ENCODE data around the gene FUBP3.

FUBP3 gene

DNA sequence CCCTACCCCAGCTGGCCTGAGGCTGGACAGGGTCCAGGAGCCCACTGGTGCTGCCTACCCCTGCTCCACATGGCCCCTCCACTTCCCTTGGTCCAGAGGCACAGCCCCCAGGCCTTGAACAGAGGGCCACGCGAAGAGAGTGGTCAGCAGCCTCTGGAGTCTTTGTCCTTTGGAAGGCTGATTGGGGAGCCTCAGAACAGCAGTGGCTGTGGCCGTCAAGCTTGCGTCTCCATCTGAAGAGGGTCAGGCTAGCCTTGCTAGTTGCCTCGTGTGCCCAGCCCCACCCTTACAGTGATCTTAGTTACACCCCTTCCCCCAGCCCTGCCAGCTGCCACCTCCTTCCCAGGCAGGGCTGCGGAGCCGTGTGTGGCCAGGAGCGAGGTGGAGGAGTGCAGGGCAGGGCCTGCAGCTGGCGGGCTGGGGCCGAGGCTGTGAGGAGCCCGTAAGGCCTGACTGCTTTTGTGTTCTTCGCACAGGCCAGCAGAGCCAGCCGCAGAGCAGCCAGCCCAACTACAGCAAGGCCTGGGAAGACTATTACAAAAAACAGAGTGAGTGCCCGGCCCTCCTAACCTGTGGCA is 54.9 kb downstream of the FUBP3 start:
- DNase-seq (ENCODE audit: low read depth): no peak

DNA sequence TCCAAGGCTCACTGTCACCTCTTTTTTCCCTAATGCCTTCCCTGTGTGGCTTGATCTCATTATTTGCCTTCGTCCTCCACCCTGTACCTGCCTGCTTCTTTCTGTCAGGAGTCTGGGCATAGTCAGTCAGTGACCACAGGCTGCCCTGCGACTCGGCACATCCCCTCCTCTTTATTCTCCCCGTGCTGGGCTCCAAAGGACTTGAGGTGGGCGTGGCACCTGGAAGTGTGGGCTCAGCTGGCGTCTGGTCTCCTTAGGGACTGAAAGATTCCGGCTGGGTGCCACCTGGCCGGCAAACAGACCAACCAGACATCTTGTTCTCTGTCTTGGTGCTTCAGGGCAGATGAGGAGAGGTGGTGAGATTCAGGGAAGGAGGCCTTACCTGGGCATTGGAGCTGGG is 55.4 kb downstream of the FUBP3 start:
- no peak for DNase-seq (ENCODE audit: low read depth)

DNA sequence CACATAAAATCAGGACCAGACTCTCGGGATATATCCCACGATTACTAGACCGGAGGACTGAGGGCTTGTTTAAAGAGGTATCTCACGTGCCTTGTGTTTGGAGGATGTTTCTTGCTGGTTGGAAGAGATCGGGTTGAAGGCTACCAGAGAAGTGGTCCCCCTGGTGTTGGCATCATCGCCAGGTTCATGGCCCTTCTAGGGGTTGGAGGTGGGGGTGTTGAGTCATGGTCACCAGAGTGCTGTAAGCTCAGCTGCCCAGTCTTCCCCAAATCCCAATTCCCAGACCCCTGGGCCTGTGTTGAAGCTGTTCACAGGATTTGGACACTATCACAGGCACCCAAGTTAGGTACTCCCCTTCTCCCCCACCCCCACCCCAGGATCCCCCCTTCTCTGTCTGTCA is 55.9 kb downstream of the FUBP3 start:
- no peak for DNase-seq (ENCODE audit: low read depth)

DNA sequence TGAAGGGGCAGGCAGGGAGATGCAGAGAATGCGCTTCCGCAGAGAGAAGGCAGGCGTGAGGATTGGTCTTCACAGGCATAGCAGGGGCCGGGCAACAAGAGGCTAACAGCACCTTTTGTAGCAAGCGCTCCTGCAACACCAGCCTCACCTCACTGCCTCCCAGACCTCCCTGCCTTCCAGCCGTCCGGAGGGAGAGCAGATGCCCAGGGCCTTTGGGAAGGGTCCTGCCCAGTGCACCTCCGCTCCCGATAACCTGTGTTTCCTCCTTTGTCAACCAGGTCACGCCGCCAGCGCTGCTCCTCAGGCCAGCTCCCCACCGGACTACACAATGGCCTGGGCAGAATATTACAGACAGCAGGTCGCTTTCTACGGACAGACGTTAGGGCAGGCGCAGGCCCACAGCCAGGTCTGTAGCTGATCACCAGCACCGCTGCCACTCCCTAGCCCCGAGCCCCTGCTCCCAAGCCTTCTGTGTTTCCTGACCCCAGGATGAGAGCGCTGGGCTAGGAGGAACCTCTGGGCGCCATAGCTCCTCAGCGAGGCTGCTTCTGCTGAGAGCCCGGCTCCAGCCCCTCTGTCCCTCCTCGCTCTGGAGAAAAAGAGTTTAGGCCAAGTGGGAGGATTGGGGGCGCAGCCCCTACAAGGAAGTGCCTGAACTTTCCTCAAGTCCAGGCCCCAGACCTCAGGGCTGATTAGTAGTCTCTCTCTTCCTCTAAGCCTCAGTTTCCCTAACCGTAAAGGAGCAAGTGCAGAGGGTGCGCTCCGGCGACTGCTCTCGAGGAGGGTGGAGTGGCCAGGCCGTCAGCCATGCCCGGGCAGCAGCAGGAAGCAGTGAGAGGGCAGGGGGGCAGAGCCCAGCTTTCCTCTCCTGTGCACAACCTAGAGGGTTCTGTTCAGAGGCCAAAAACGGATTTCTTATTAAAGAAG is 56.6 kb downstream of the FUBP3 start:
- no peak for DNase-seq (ENCODE audit: low read depth)

DNA sequence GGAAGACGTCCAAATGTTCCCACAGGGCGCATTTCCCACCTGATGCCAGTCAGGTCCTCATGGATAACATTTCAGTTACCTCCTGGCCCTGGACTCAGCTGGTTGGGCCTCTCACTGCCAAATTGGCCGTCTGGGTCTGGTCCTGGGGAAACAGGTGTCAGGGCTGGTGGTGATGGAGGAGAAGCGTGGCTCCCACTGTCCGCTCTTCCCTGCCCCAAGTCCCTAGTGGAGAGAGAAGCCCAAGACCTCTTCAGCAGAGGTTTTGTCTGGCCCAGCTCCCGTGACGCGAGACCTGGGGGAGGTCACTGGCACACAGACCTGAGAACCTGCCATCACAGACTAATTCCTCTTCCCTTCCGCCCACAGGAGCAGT is 57.3 kb downstream of the FUBP3 start:
- no peak for DNase-seq (ENCODE audit: low read depth)

DNA sequence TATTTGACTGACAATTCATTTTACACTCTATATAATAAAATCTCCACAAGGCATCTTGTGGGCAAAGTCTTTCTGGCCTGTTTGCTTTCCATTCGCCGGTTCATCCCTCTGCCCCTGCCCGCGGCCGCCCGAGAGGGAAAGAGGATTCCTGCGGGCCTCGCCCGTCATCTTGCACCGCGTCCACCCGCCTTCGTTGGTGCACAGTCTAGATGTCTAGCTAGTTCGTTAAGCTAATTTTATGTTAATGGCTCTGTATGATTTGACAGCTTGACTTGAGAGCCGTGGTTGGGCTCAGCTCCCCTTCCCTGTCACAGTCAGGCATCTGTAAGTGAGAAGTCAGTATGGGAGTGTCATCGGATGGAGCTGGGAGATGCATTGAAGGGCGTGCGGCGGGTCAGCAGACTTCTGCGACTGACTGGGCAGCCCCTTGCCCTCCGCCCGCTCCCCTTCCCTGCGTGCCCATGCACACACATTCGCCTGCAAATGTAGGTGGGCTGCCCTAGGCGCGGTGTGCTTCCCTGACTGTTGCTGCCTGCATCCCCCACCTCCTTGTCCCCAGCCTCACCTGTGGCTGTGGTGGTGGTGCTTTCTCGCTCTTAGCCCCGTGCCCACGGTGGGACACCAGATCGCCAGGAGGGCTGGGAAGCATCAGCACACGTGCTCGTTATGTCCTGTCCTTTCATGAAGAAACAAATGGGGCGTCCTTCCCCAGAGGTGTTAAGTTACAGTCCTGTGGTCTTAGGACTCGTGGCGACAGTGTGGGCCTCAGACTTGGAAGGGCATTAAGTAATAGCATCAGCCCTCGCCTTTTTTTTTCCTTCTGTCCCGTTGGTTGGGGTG is 59.1 kb downstream of the FUBP3 start:
- DNase-seq (ENCODE audit: low read depth): no peak

DNA sequence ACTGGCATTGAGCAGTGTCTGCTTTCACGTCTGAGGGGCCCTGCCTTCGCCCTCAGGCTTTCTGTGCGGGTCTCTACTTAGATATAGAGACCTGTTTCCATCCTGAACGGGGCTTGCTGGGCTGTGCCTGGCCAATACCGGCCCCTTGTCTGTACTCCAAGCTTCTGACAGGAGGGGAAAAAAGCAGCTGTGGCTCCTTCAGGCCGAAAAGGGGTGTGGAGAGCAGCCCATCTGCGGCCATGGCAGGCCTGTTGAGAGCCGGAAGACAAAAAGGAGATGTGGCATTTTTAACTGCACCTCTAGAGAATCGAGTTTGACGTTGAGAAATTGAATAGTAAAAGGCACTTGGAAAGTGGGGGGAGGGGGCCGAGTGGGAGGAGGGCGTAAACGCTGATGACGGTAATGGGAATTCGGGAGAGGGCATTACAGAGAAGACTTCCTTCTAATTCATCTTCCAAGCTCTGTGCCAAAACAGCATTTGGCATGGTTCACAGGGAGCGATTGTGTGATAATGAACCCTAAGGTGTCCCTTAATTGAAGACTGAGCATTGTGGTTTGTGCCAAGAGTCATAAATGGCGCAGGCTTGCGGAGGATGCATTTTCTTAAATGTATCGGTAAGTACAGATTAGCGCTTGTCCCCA is 59.9 kb downstream of the FUBP3 start:
- DNase-seq (ENCODE audit: low read depth): no peak

DNA sequence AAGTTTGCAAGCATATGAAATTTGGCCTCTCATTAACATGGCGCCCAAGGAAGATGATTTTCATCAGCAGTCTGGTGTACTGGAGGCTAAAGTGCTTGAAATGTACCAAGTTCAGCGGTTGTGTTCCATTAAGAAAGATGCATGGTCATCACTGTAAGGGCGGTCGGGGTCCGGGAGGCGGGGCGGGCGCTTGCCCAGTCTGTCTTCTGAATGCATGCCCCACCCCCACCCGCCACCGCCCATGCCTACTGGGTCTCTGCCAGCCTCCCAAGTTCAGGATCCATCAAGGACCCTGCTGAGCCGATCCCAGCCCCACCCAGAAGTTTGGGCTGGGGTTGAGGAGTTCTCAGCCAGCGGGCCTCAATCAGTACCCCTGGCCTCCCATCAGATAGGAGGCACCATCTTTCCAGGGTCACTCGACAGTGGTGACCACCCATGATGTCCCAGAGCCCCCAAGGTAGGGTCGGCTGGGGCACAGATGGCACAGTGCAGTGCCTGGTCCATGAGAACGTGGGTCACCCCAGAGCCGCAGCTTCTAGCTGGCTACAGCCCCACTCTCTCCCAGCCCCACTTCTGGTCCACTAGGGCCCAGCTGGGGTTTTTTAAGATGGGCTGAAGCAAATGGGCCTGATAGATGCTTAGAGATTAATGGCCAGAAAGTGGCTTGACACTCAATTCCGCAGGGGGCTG is 60.6 kb downstream of the FUBP3 start:
- DNase-seq (ENCODE audit: low read depth): no peak

DNA sequence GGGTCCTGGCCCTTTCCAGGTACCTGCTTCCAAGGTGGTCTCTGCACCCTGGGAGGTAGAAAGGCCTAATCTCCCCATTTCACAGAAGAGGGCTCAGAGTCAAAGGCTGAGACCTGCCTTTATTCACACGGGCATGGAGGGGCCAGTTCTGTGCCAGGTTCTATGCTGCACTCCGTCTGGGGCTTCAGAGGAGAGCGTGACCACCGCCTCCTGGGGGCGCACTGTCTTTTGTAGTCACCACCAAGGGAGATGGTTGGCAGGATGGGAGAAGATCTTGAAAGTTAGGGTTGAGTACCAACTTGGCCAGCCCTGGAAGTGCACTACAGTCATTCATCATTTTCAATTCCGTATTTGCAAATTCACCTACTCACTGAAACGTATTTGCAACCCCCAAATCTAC is 61.3 kb downstream of the FUBP3 start:
- no peak for DNase-seq (ENCODE audit: low read depth)

DNA sequence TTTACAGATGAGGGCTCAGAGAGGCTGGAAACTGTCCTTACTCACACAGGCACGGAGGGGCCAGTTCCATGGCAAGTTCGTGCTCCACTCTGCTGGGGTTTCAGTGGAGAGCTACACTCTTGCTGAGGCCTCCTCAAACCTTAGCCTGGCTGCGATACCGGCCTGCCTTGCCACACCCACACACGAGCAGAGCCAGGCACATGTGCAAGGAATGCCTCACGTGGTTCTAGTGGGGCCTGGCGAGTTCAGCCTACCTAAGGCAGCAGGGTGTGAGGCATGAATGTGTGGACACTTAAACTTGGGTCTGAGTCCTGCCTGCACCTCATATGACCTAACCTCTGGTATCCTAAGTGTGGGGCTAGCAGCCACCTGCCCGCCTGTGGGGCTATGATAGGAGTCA is 63.5 kb downstream of the FUBP3 start:
- no peak for DNase-seq (ENCODE audit: low read depth)

DNA sequence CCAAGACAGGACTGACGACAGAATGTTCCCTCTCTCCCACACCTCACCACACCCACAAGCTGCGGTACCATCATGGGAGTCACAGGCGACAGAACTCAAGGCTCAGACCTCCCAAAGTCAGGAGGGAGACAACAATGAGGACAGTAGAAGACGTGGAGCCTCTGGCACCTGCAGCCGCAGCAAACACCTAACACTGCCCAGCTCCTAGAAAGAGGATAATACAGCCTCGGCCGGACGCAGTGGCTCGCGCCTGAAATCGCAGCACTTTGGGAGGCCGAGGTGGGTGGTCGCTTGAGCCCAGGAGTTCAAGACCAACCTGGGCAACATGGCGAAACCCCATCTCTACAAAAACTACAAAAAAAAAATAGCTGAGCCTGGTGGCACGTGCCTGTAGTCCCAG is 71.8 kb downstream of the FUBP3 start:
- DNase-seq (ENCODE audit: low read depth): no peak

DNA sequence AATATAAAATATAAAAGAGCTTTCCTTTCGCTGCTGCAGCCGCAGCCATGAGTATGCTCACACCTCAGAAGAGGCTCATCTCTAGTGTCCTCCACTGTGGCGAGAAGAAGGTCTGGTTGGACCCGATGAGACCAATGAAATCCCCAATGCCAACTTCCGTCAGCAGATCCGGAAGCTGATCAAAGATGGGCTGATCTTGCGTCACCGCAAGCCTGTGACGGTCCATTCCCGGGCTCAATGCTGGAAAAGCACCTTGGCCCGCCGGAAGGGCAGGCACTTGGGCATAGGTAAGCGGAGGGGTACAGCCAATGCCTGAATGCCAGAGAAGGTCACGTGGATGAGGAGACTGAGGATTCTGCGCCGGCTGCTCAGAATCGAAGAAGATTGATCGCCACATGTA is 72.4 kb downstream of the FUBP3 start:
- no peak for DNase-seq (ENCODE audit: low read depth)

DNA sequence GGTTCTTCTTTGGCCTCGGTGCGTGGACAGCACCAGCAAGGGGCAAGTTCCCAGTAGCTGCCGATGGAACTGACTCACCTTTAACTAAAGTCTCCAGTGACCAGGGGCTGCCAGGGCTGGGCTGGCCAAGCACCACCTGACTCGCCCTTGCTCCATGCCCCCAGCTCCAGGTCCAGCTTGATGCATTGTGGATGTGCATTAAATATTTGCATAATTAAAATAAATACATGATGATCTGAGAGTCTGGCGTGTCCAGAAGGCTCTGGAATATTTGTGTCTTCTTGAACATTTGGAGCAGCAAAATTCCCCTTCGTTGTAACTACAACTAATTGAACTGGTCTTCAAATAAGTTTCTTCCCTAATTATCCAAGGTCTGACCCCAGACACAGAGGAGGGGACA is 75.5 kb downstream of the FUBP3 start:
- no peak for DNase-seq (ENCODE audit: low read depth)

DNA sequence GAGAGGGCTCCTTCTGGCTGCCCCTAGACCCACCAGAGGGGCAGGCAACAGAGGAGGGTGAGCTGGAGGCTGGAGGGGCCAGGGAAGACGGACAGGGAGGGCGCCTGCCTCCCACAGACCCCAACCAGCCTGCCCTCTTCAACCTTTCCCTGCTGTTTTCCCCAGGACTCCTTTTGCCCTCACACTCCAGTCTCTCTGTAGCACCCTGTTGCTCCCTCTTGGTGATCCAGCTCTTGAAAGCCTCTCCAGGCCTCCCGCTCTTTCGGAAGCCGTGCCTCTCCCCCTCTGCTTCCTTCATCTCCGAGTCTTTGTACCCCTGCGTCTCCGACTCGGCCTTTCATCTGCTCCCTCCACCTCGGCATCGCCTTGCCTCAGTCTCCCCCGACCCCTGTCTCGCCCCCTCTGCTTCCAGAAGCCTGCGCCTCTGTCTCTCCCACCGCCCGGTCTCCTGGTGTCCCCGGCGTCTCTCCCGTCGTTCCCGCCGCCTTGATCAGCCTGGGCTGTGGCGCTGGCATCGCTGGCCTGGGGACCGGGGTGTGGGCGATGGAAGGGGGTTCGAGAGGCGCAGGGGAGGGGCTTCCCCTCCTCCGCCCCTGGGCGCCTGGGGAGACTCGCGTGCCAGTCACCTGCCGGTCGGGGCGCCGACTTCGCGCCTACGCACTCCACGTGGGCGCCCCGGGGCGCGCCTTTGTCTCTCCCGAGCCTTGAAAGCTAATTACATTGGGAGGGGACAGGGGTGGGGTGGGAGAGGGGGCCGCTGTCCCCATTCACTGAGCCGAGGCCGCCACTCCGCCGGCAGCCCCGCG is 79.7 kb downstream of the FUBP3 start:
- DNase-seq (ENCODE audit: low read depth): no peak

DNA sequence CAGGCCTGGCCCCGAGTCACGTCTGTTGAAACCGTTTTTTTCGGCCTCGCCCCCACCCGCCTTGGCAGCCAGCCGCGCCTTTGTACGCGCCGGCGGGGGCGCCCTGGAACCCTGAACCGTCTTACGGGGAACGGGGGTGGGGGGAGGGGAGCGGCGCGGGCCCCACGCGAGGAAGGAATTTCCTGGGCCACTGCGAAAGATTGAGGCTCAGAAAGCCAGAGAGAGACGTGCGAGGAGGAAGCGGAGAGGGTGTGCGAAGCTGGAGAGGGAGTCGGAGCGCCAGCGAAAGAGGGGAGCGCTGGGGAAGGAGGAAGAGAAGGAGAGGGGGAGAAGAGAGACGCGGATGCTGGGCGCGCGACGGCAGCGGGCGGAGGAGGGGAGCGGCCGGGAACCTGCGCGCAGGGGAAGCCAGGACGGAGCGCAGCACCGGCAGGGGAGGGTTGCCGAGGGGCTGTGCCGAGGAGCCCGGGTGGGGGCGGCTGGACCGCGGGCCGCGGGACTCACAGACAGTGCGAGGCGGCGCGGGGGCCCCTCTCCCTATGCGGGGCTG is 80.4 kb downstream of the FUBP3 start:
- DNase-seq (ENCODE audit: low read depth): no peak

DNA sequence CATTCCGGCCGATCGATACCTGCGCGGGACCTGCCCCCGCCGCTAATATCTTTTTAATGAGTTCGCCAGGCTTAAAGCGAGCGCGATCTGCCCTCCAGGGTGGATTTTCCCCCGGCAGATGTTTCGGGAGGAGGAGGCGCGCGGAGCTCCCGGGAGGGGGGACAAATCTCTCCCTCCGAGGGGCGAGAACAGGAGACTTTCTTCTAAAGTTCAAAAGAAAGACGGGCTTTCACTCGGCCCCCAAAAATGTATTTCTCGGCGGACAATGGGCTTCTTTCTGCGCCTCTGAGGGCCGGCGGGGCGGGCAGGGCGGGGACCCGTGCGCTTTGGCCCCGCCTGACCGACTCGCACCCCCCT is 80.9 kb downstream of the FUBP3 start:
- no peak for DNase-seq (ENCODE audit: low read depth)

DNA sequence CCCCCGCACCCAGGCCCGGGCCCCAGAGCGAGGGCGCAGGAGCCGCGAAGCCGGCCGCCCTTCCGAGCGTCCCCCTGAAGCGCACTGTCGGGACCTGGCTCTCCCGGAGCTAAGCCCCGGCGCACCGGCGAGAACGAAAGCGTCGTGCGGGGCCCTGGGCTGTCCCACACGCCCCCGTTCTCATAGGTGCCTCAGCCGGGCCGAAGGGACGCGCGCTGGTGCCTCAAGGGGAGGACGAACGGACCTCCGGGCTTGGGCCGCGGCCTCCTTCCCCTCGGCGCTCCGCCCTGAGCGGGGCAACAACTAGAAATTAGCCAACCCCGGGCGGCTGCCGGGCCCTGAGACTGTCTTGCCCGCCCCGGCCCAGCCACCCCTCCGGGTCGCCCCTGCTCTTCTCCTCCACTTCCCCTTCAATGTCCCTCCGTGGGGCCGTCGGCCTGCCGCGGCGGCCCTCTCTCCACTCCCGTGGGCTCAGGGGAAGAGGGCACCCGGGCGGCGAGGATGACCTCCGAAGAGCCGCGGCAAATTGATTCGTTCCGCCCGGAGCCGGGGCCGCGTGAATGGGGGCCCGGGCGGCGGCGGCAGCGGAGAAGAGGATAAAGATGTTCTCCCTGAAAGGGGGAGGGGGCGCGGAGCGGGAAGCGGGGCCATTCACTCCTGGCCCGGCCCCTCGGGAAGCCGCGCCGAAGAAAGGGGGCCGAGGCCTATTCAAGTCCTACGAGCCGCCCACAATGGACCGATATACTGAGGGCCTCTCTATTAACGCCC is 81.5 kb downstream of the FUBP3 start:
- no peak for DNase-seq (ENCODE audit: low read depth)

DNA sequence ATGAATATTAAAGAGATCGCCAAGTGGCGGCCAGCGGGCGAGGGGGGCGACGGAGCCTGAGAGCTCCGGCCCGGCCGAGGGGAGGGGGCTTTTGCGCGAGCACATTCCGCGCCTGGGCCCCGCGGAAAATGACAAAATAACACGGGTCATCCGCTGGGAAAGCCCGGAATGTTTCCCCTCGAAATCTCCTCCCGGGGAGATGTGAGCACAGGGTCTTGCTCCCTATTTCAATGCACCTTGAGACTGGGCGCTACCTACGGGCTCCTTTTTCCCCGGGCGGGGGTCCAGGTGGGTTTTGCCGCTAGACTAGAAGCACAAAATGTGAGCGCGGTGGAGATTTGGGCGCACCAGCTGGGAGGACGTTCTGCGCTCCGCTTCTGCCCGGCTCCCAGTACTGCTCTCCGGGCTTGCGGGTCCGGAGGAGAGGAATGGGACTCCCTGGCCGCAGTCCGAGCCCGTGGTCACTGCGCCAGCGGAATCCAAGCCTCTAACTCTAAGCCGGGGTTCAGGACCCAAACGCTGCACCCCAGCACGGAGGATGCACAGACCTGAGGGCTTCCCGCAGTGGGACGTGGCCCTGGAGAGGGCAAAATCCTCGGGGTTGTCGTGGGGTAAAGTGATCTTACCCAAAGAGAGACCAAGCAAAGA is 82.2 kb downstream of the FUBP3 start:
- no peak for DNase-seq (ENCODE audit: low read depth)
